H9 (cell line): ENCODE data around the gene WBP2. TPM values are rescaled to one million over a fixed set of nuclear protein-coding genes. Genes with fewer than 3 reads are reported as not detected.

Experiments
- DNase-seq: peaks from one replicate; pipeline ENCODE4 v3.0.0-alpha.2; 2017
- H2AFZ ChIP-seq: one replicate; pipeline ENCODE4 v1.6.1; 2013; ENCODE audit warnings: mild to moderate bottlenecking, low read length, control low read depth, moderate library complexity
- H2AK5ac ChIP-seq: 2 replicates; pipeline ENCODE4 v1.6.1; 2013; ENCODE audit warnings: low read length, control low read depth, mixed read lengths; ENCODE audit not compliant: insufficient read length
- H2BK120ac ChIP-seq: one replicate; pipeline ENCODE4 v1.6.1; 2013; ENCODE audit warnings: low read depth, mild to moderate bottlenecking, low read length, control low read depth, inconsistent platforms; ENCODE audit not compliant: poor library complexity, severe bottlenecking
- H2BK12ac ChIP-seq: 2 replicates; pipeline ENCODE4 v1.6.1; 2013; ENCODE audit warnings: low read length, control low read depth, mixed read lengths, low read depth; ENCODE audit not compliant: insufficient read length
- H2BK15ac ChIP-seq: 2 replicates; pipeline ENCODE4 v1.6.1; 2013; ENCODE audit warnings: low read depth, low read length, control low read depth
- H2BK20ac ChIP-seq: one replicate; pipeline ENCODE4 v1.6.1; 2013; ENCODE audit warnings: low read depth, mild to moderate bottlenecking, low read length, control low read depth, inconsistent platforms; ENCODE audit not compliant: poor library complexity, severe bottlenecking
- H2BK5ac ChIP-seq: 2 replicates; pipeline ENCODE4 v1.6.1; 2013; ENCODE audit warnings: low read length, control low read depth, mixed read lengths; ENCODE audit not compliant: insufficient read length
- H3K14ac ChIP-seq: 2 replicates; pipeline ENCODE4 v1.6.1; 2013; ENCODE audit warnings: low read length, control low read depth; ENCODE audit not compliant: insufficient read depth
- H3K18ac ChIP-seq: 2 replicates; pipeline ENCODE4 v1.6.1; 2013; ENCODE audit warnings: low read depth, mild to moderate bottlenecking, mixed read lengths, low read length, control low read depth; ENCODE audit not compliant: insufficient read length
- H3K23ac ChIP-seq: 2 replicates; pipeline ENCODE4 v1.6.1; 2013; ENCODE audit warnings: low read length, control low read depth, mixed read lengths, low read depth; ENCODE audit not compliant: insufficient read length
- H3K23me2 ChIP-seq: 2 replicates; pipeline ENCODE4 v1.6.1; 2013; ENCODE audit warnings: low read depth, mild to moderate bottlenecking, mixed read lengths, low read length, control low read depth; ENCODE audit not compliant: insufficient read length, poor library complexity, severe bottlenecking
- H3K27ac ChIP-seq: 2 replicates; pipeline ENCODE4 v1.5.1; 2013; ENCODE audit warnings: low read length, control low read depth, mixed read lengths, low read depth; ENCODE audit not compliant: insufficient read length
- H3K27me3 ChIP-seq: 2 replicates; pipeline ENCODE4 v1.6.1; 2013; ENCODE audit warnings: low read length, control low read depth, inconsistent platforms; ENCODE audit not compliant: insufficient read depth
- H3K4ac ChIP-seq: 2 replicates; pipeline ENCODE4 v1.6.1; 2013; ENCODE audit warnings: low read depth, mild to moderate bottlenecking, control low read depth, inconsistent platforms, low read length, moderate library complexity
- H3K4me1 ChIP-seq: 2 replicates; pipeline ENCODE4 v1.6.1; 2013; ENCODE audit warnings: low read length, control low read depth, inconsistent platforms; ENCODE audit not compliant: insufficient read depth
- H3K4me2 ChIP-seq: 2 replicates; pipeline ENCODE4 v1.6.1; 2013; ENCODE audit warnings: low read length, control low read depth, mixed read lengths; ENCODE audit not compliant: insufficient read length, insufficient read depth
- H3K56ac ChIP-seq: 2 replicates; pipeline ENCODE4 v1.6.1; 2013; ENCODE audit warnings: low read depth, mild to moderate bottlenecking, mixed read lengths, low read length, control low read depth; ENCODE audit not compliant: insufficient read length
- H3K79me1 ChIP-seq: 2 replicates; pipeline ENCODE4 v1.6.1; 2013; ENCODE audit warnings: low read depth, mild to moderate bottlenecking, moderate library complexity, low read length, control low read depth, inconsistent platforms; ENCODE audit not compliant: insufficient read depth, poor library complexity, severe bottlenecking
- H3K79me2 ChIP-seq: 2 replicates; pipeline ENCODE4 v1.6.1; 2013; ENCODE audit warnings: low read length, control low read depth, inconsistent platforms; ENCODE audit not compliant: insufficient read depth
- H3K9ac ChIP-seq: 2 replicates; pipeline ENCODE4 v1.6.1; 2013; ENCODE audit warnings: low read length, control low read depth, mixed read lengths; ENCODE audit not compliant: insufficient read length; ENCODE audit errors: extremely low read depth
- H3K9me3 ChIP-seq: one replicate; pipeline ENCODE4 v1.6.1; 2013; ENCODE audit warnings: low read depth, low read length, inconsistent platforms; ENCODE audit not compliant: control insufficient read depth
- H3T11ph ChIP-seq: one replicate; pipeline ENCODE4 v1.6.1; 2013; ENCODE audit warnings: mild to moderate bottlenecking, low read length, control low read depth, inconsistent platforms
- H4K20me1 ChIP-seq: one replicate; pipeline ENCODE4 v1.6.1; 2013; ENCODE audit not compliant: control insufficient read depth, insufficient read length, insufficient read depth
- H4K5ac ChIP-seq: 2 replicates; pipeline ENCODE4 v1.6.1; 2013; ENCODE audit warnings: low read depth, mild to moderate bottlenecking, mixed read lengths, low read length, control low read depth; ENCODE audit not compliant: insufficient read length
- H4K8ac ChIP-seq: replicated peaks from 2 replicates; pipeline ENCODE4 v1.6.1; 2013; ENCODE audit warnings: low read length, control low read depth, mixed read lengths, low read depth; ENCODE audit not compliant: insufficient read length
- H4K91ac ChIP-seq: 2 replicates; pipeline ENCODE4 v1.6.1; 2013; ENCODE audit warnings: low read depth, mild to moderate bottlenecking, moderate library complexity, mixed read lengths, low read length, control low read depth; ENCODE audit not compliant: insufficient read length
- H3K27ac Mint-ChIP-seq, 3 experiments: 2 replicates in 2 of 3; 3 replicates in 1 of 3; pipeline ENCODE4 v1.8.0; 2020 to 2021; ENCODE audit warnings: mixed read lengths in 3 of 3, mild to moderate bottlenecking in 1 of 3, moderate library complexity in 1 of 3
- H3K27me3 Mint-ChIP-seq: 2 replicates; pipeline ENCODE4 v1.8.0; 2021; ENCODE audit warnings: low read depth, mild to moderate bottlenecking, moderate library complexity, mixed read lengths
- H3K36me3 Mint-ChIP-seq, 3 experiments: 2 replicates in 2 of 3; 3 replicates in 1 of 3; pipeline ENCODE4 v1.8.0; 2020 to 2021; ENCODE audit warnings: low read depth in 3 of 3, mixed read lengths in 3 of 3; ENCODE audit not compliant: insufficient read depth in 1 of 3
- H3K4me1 Mint-ChIP-seq, 2 experiments: 2 replicates each; pipeline ENCODE4 v1.8.0; 2020; ENCODE audit warnings: mixed read lengths in 2 of 2
- H3K4me3 Mint-ChIP-seq, 2 experiments: 2 replicates in 1 of 2; 3 replicates in 1 of 2; pipeline ENCODE4 v1.8.0; 2020 to 2021; ENCODE audit warnings: mild to moderate bottlenecking in 2 of 2, mixed read lengths in 2 of 2, moderate library complexity in 1 of 2
- H3K9me3 Mint-ChIP-seq, 2 experiments: 2 replicates in 1 of 2; 3 replicates in 1 of 2; pipeline ENCODE4 v1.8.0; 2020; ENCODE audit warnings: mild to moderate bottlenecking in 2 of 2, mixed read lengths in 2 of 2, moderate library complexity in 1 of 2
- CTCF ChIP-seq: fragments of 200-600 bp; sonication (generic); conservative IDR thresholded peaks from 3 replicates; pipeline ENCODE4 v1.8.0; 2021; ENCODE audit warnings: antibody characterized with exemption, mild to moderate bottlenecking
- WGBS: extraction: QIAGEN DNeasy Blood & Tissue Kit; methylation state at CpG from one replicate; pipeline ENCODE4 v1.1.7; 2013; ENCODE audit warnings: missing lambda C conversion rate, low lambda C conversion rate, mixed read lengths; ENCODE audit not compliant: insufficient read length; ENCODE audit errors: extremely low coverage; 5-methylcytosine and 5-hydroxymethylcytosine counted together
- total RNA-seq: library from RNA; stranded (reverse); gene quantifications from 2 replicates; pipeline ENCODE4 v1.2.1, GENCODE V29; 2021

Gene WBP2
- total RNA-seq, 1 experiment from 2014 or later, result 63.2 TPM

GRCh38 chr17:75844530-75845057, 10.5 kb downstream of the WBP2 start:
- Histone ChIP-seq H3K14ac (no peak overlapping the region), H3T11ph (no peak overlapping the region), H3K9me3 (no peaks in the 10 kb centered on the region), H2AFZ (no peak overlapping the region), H4K8ac (no peak overlapping the region), H3K4me1 (no peaks in the 10 kb centered on the region), H4K91ac (no peak overlapping the region), H3K27ac (no peak overlapping the region), H3K27me3 (no peaks in the 10 kb centered on the region), H3K23ac (no peak overlapping the region), H3K4me2 (no peak overlapping the region), H3K56ac (no peak overlapping the region), H2BK20ac (no peak overlapping the region), H2BK12ac (no peak overlapping the region), H2BK120ac (no peak overlapping the region), H3K23me2 (no peaks in the 10 kb centered on the region), H2AK5ac (no peak overlapping the region), H3K9ac (no peak overlapping the region), H3K18ac (no peak overlapping the region), H4K20me1 (peaks cover 2% of the 10 kb centered on the region), H2BK15ac (no peak overlapping the region), H3K79me1 (no peaks in the 10 kb centered on the region), H4K5ac (no peak overlapping the region), H2BK5ac (no peak overlapping the region), H3K79me2 (no peaks in the 10 kb centered on the region), H3K4ac (no peak overlapping the region)
- no CpG with 5 or more reads among the region's 14 CpGs for WGBS
- H3K9me3 Mint-ChIP-seq, result no peaks in the 10 kb centered on the region
- no peak overlapping the region for H3K27ac Mint-ChIP-seq
- no peak for DNase-seq
- H3K4me1 Mint-ChIP-seq, result peaks cover 5 to 20% of the 10 kb centered on the region in 2 experiments; a peak in 3 of 4 replicates
- H3K27me3 Mint-ChIP-seq, result no peaks in the 10 kb centered on the region
- peaks cover 17 to 40% (median 38%) of the 10 kb centered on the region in 3 experiments for H3K36me3 Mint-ChIP-seq
- no peak for TF ChIP-seq CTCF
- H3K4me3 Mint-ChIP-seq, result no peak overlapping the region
